Adipocyte (in vitro differentiated cells): Measurements from ENCODE around the gene DDRGK1.
"Not testable (repeated sequence)": the region's sequence is repeated elsewhere in the genome, so short reads cannot be mapped to it uniquely, and the experiment has no call there.

Source experiments
- DNase-seq: peaks from one replicate; pipeline ENCODE4 v3.0.0-alpha.2; 2015; ENCODE audit warnings: low read depth
- H3K27me3 ChIP-seq: replicated peaks from 2 replicates; pipeline ENCODE4 v1.7.0; 2013; ENCODE audit warnings: mild to moderate bottlenecking, low read length, moderate library complexity; ENCODE audit not compliant: control insufficient read depth, insufficient read depth
- H3K36me3 ChIP-seq: 2 replicates; pipeline ENCODE4 v1.7.0; 2013; ENCODE audit warnings: low read length, mild to moderate bottlenecking, moderate library complexity; ENCODE audit not compliant: control insufficient read depth, insufficient read depth, severe bottlenecking
- H3K4me1 ChIP-seq: 2 replicates; pipeline ENCODE4 v1.7.0; 2013; ENCODE audit warnings: mild to moderate bottlenecking, low read length, moderate library complexity; ENCODE audit not compliant: control insufficient read depth, insufficient read depth
- H3K4me3 ChIP-seq: 2 replicates; pipeline ENCODE4 v1.7.0; 2013; ENCODE audit warnings: mild to moderate bottlenecking, low read length, moderate library complexity
- H3K9ac ChIP-seq: 2 replicates; pipeline ENCODE4 v1.7.0; 2013; ENCODE audit warnings: mild to moderate bottlenecking, low read length, moderate library complexity
- H3K9me3 ChIP-seq: 2 replicates; pipeline ENCODE4 v1.7.0; 2013; ENCODE audit warnings: mild to moderate bottlenecking, low read length, moderate library complexity; ENCODE audit not compliant: control insufficient read depth

DDRGK1 gene

GRCh38 chr20:3156811-3157619 lies 47.5 kb downstream of the DDRGK1 start:
- Histone ChIP-seq H3K4me3 (peak overlapping the region; percentile 98), H3K9me3 (no peaks in the 10 kb centered on the region)
- no peak for DNase-seq

GRCh38 chr20:3152057-3152644 lies 52.3 kb downstream of the DDRGK1 start:
- not testable (repeated sequence) for H3K27me3 ChIP-seq, H3K4me3 ChIP-seq, H3K9me3 ChIP-seq, H3K9ac ChIP-seq
- H3K4me1 ChIP-seq, result peaks cover 17% of the 10 kb centered on the region
- DNase-seq, result peak; percentile 24
- peaks cover 52% of the 10 kb centered on the region for H3K36me3 ChIP-seq

More at GRCh38 chr20:3156811-3157619, 47.5 kb downstream of the DDRGK1 start:
- Histone ChIP-seq H3K4me1 (peaks cover 20% of the 10 kb centered on the region), H3K9ac (peak overlapping the region; percentile 33), H3K27me3 (no peaks in the 10 kb centered on the region), H3K36me3 (peaks cover 24% of the 10 kb centered on the region)

- Histone ChIP-seq H3K9me3 (no peaks in the 10 kb centered on the region), H3K4me1 (peaks cover 23% of the 10 kb centered on the region), H3K27me3 (no peaks in the 10 kb centered on the region), H3K9ac (no peak overlapping the region), H3K36me3 (peaks cover 53% of the 10 kb centered on the region), H3K4me3 (no peak overlapping the region)
- DNase-seq, result no peak
Observed at GRCh38 chr20:3150908-3151307, 53.6 kb downstream of the DDRGK1 start.

GRCh38 chr20:3146732-3147341 lies 57.6 kb downstream of the DDRGK1 start:
- Histone ChIP-seq H3K27me3 (no peaks in the 10 kb centered on the region), H3K4me3 (peak overlapping the region; percentile 56), H3K36me3 (peaks cover 30% of the 10 kb centered on the region), H3K9ac (peak overlapping the region; percentile 5), H3K9me3 (no peaks in the 10 kb centered on the region), H3K4me1 (peaks cover 17% of the 10 kb centered on the region)
- no peak for DNase-seq

GRCh38 chr20:3141757-3142156 lies 62.7 kb downstream of the DDRGK1 start:
- H3K36me3 ChIP-seq, result peaks cover 3% of the 10 kb centered on the region
- no peak overlapping the region for H3K9ac ChIP-seq
- H3K4me3 ChIP-seq, result no peak overlapping the region
- DNase-seq, result no peak
- no peaks in the 10 kb centered on the region for H3K27me3 ChIP-seq
- peaks cover 5% of the 10 kb centered on the region for H3K4me1 ChIP-seq
- no peaks in the 10 kb centered on the region for H3K9me3 ChIP-seq
